Osteocyte (in vitro differentiated cells): ENCODE measurements around the gene NCOA6. TPM values are rescaled to one million over a fixed set of nuclear protein-coding genes. Genes with fewer than 3 reads are reported as not detected.

ENCODE experiments used
- DNase-seq: peaks from one replicate; pipeline ENCODE4 v3.0.0; 2021; ENCODE audit warnings: mixed read lengths; ENCODE audit not compliant: unreplicated experiment; ENCODE audit errors: extremely low spot score
- H3K27ac Mint-ChIP-seq: one replicate; pipeline ENCODE4 v1.8.0; 2021; ENCODE audit warnings: mild to moderate bottlenecking, mixed read lengths; ENCODE audit not compliant: unreplicated experiment
- H3K27me3 Mint-ChIP-seq: one replicate; pipeline ENCODE4 v1.8.0; 2021; ENCODE audit warnings: mixed read lengths; ENCODE audit not compliant: unreplicated experiment
- H3K36me3 Mint-ChIP-seq: one replicate; pipeline ENCODE4 v1.8.0; 2021; ENCODE audit warnings: mixed read lengths; ENCODE audit not compliant: unreplicated experiment
- H3K4me1 Mint-ChIP-seq: one replicate; pipeline ENCODE4 v1.8.0; 2021; ENCODE audit warnings: mixed read lengths; ENCODE audit not compliant: unreplicated experiment
- H3K4me3 Mint-ChIP-seq: one replicate; pipeline ENCODE4 v1.8.0; 2021; ENCODE audit warnings: mild to moderate bottlenecking, moderate library complexity, mixed read lengths; ENCODE audit not compliant: unreplicated experiment
- H3K9me3 Mint-ChIP-seq: one replicate; pipeline ENCODE4 v1.8.0; 2021; ENCODE audit warnings: mixed read lengths; ENCODE audit not compliant: unreplicated experiment
- total RNA-seq: library from RNA; stranded (reverse); gene quantifications from 2 replicates; pipeline ENCODE4 v1.2.1, GENCODE V29; 2021
- TF ChIP-seq, protein P1 (sequence below): fragments of 200-600 bp; sonication (generic); IDR thresholded peaks from 2 replicates; pipeline ENCODE4 v1.5.0; 2021; ENCODE audit warnings: antibody characterized with exemption, mild to moderate bottlenecking, moderate library complexity

Gene NCOA6
- total RNA-seq, 1 donor from 2014 or later = 33.4 TPM

DNA sequence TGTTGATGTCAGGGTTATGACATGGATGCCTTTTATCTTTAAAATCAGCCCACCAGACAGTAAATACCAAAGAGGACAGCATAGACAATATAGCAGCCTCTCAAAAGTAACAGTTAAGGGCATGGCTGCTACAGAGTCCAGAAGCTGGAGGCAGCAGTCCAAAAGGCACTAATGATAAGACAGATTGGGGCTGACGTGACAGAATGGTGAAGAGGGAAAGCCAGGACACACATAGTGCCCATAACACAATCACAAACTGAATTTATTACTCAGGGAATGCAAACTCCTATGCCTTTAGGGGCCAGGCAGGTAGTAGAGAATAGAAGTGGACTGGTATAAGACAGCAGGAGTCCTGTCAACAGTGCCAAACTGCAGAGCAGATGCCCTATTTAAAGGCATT is 80.6 kb downstream of the NCOA6 start:
- TF ChIP-seq, protein P1, sequence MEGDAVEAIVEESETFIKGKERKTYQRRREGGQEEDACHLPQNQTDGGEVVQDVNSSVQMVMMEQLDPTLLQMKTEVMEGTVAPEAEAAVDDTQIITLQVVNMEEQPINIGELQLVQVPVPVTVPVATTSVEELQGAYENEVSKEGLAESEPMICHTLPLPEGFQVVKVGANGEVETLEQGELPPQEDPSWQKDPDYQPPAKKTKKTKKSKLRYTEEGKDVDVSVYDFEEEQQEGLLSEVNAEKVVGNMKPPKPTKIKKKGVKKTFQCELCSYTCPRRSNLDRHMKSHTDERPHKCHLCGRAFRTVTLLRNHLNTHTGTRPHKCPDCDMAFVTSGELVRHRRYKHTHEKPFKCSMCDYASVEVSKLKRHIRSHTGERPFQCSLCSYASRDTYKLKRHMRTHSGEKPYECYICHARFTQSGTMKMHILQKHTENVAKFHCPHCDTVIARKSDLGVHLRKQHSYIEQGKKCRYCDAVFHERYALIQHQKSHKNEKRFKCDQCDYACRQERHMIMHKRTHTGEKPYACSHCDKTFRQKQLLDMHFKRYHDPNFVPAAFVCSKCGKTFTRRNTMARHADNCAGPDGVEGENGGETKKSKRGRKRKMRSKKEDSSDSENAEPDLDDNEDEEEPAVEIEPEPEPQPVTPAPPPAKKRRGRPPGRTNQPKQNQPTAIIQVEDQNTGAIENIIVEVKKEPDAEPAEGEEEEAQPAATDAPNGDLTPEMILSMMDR = no peak
- Mint-ChIP-seq H3K4me3 (no peak overlapping the region), H3K27ac (no peak overlapping the region), H3K27me3 (no peaks in the 10 kb centered on the region), H3K9me3 (no peaks in the 10 kb centered on the region), H3K36me3 (peaks cover 44% of the 10 kb centered on the region), H3K4me1 (no peaks in the 10 kb centered on the region)
- no peak for DNase-seq

DNA sequence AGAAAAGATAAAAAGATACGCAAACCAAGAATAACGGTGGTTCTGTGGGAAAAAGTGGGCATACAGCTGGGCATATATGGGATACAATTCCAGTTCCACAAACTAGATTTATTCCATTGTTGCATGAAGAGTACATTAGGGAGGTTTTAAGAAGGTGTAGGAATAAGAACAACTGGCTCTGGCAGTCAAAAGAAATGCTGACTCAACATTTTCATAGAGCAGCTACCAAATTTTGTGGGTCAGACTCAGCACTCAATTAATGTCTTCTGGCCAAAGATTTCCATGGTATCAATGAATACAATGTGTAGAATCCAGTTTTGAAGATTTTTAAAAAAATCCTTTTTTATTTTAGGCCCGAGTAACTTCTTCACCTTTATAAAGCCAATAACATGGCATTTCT is 81.1 kb downstream of the NCOA6 start:
- H3K36me3 Mint-ChIP-seq = peaks cover 40% of the 10 kb centered on the region
- H3K4me3 Mint-ChIP-seq = no peak overlapping the region
- H3K9me3 Mint-ChIP-seq = no peaks in the 10 kb centered on the region
- TF ChIP-seq, protein P1 = no peak
- DNase-seq = no peak
- H3K27ac Mint-ChIP-seq = no peak overlapping the region
- H3K4me1 Mint-ChIP-seq = no peaks in the 10 kb centered on the region
- H3K27me3 Mint-ChIP-seq = no peaks in the 10 kb centered on the region

DNA sequence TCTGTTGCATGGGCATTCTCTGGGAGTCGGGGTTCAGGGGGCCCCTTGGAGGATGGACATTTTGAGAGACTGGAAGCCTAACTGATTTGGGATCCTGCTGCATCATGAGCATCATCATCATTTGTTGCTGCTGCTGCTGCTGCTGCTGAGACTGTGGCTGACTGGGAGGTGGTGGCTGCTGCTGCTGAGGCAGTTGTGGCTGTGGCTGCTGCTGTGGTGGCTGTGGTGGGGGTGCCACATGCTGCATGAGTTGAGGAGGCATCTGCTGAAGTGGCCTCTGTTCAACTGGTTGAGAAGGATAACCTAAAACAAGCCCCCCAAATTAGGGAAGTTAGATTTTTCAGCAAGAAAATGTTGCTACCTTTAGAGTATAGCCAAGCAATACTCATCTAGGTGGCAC is 82.4 kb downstream of the NCOA6 start:
- Mint-ChIP-seq H3K27me3 (no peaks in the 10 kb centered on the region), H3K27ac (no peak overlapping the region), H3K4me1 (no peaks in the 10 kb centered on the region), H3K36me3 (peaks cover 34% of the 10 kb centered on the region), H3K9me3 (no peaks in the 10 kb centered on the region), H3K4me3 (no peak overlapping the region)
- TF ChIP-seq, protein P1 = no peak
- no peak for DNase-seq

DNA sequence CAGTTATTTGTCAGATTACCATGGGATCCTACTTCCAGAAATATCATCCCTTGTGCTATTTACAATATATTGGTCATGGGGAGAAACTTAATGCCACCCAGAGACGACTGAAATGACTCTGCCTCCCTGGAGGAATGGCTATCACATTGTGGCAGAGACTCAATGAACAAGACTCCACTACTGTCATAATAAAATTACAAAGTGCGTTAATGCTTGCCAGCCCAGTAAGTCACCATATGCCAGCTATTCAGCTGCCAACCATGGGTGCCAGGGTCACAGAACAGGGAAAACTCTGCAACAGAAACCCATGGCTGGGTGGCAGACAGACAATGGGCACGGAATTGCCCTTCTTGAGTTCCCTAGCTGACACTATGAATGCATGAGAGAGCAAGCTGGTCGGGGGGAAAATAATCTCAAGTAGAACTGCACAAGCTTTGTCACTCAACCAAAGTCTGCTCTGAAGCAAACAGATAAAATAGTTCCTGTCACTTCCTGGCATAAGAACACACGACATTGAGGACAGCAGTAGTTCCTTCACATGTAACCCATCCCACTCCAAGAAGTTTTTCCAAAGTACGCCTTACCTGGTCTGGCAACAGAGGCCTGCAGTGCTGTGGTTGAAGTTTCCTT is 89.2 kb downstream of the NCOA6 start:
- Mint-ChIP-seq H3K9me3 (no peaks in the 10 kb centered on the region), H3K27ac (peak overlapping the region; percentile 3), H3K4me3 (no peak overlapping the region), H3K36me3 (peaks cover 25% of the 10 kb centered on the region), H3K4me1 (no peaks in the 10 kb centered on the region), H3K27me3 (no peaks in the 10 kb centered on the region)
- no peak for DNase-seq
- TF ChIP-seq, protein P1 = no peak

DNA sequence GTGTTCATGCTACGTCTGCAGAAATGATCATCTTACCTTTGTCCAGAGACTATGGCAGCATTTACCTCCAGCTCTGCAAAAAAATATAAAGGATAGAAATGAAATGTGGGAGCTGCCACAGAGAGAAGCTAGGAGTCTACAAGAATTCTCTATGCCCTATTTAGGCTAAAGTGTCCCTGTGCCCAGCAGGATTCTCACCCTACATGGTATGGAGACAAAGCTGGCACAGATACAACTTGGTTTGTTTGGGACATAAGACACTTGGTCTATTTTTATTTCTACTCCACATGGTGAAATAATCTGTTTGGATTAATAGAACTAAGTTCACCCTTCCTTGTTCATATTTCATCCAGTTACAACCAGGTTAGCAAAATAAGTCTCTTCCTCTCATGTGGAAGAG is 92.9 kb downstream of the NCOA6 start:
- TF ChIP-seq, protein P1 = no peak
- Mint-ChIP-seq H3K4me1 (no peaks in the 10 kb centered on the region), H3K27ac (no peak overlapping the region), H3K36me3 (peaks cover 33% of the 10 kb centered on the region), H3K9me3 (no peaks in the 10 kb centered on the region), H3K4me3 (no peak overlapping the region), H3K27me3 (no peaks in the 10 kb centered on the region)
- no peak for DNase-seq
